Measurements from ENCODE around the gene ALS2. TPM values are rescaled to one million over a fixed set of nuclear protein-coding genes. Genes with fewer than 3 reads are reported as not detected.

ALS2 gene
- total RNA-seq, 1 experiment from 2014 or later, result 28.1 TPM

- no peak for ATAC-seq
- ChIA-PET POLR2A (no interaction called here), RAD21 (ENCODE audit: low non-redundant PET in 1 of 2, low total read pairs in 2 of 2, uncharacterized antibody in 2 of 2, unreplicated experiment in 2 of 2) (no interaction called here), CTCF (interaction anchor here (0.8 kb wide), 1 partner anchor 10 kb away, joined by 3 read pairs; no protein-coding TSS in a partner anchor)
- TF ChIP-seq CEBPB (IDR thresholded peaks at IDR 0.05; ENCODE audit: low read depth) (no peak), TCF7L2 (IDR thresholded peaks at IDR 0.05; ENCODE audit: borderline replicate concordance, extremely low read depth, insufficient read depth, insufficient read length) (no peak), CTCF (IDR thresholded peaks at IDR 0.05 in 2 of 3, conservative IDR thresholded peaks at IDR 0.05 in 1 of 3; ENCODE audit: borderline replicate concordance in 1 of 3, insufficient read depth in 1 of 3, low read depth in 2 of 3, low read length in 2 of 3) (no peak), MAX (IDR thresholded peaks at IDR 0.05) (no peak)
- BruUV-seq (replicated peaks), result no TSS peak
- Histone ChIP-seq H3K9me2 (ENCODE audit: insufficient read depth) (no peaks in the 10 kb centered on the region), H3K9ac (ENCODE audit: low read length) (no peak overlapping the region), H3K4me2 (ENCODE audit: low read length) (peak overlapping the region; percentile 52), H3K36me3 (ENCODE audit: control insufficient read depth in 1 of 2, insufficient read depth in 2 of 2, low read length in 2 of 2) (no peaks in the 10 kb centered on the region), H3K27ac (ENCODE audit: low read depth, low read length) (no peak overlapping the region), H4K20me1 (ENCODE audit: insufficient read depth) (no peaks in the 10 kb centered on the region), H2AFZ (ENCODE audit: low read depth, low read length, poor library complexity, severe bottlenecking) (peak overlapping the region; percentile 87), H3K4me3 (replicated peaks in 1 of 2; ENCODE audit: low read depth in 1 of 2, low read length in 2 of 2) (no peak overlapping the region), H3K79me2 (ENCODE audit: insufficient read depth, low read length) (no peaks in the 10 kb centered on the region), H3K4me1 (ENCODE audit: control insufficient read depth in 1 of 2, insufficient read depth in 2 of 2, low read length in 2 of 2) (peaks cover 0 to 20% of the 10 kb centered on the region in 2 experiments; a peak in 2 of 4 replicates), H3K9me3 (ENCODE audit: control insufficient read depth in 1 of 2, insufficient read depth in 1 of 2, low read depth in 1 of 2, low read length in 2 of 2) (no peaks in the 10 kb centered on the region), H3K27me3 (ENCODE audit: insufficient read depth, low read length) (no peaks in the 10 kb centered on the region)
- no peak for DNase-seq (ENCODE audit: low read depth, low spot score)
- intact Hi-C loops (cut with micrococcal nuclease), result loop anchor here (1.0 to 10.0 kb wide), 3 partner anchors 15 to 470 kb away; partner anchors contain the start of gene NOP58
Observed at GRCh38 chr2:201797175-201797840, 16.6 kb upstream of the ALS2 start.

GRCh38 chr2:201796478-201796865 lies 15.7 kb upstream of the ALS2 start:
- Histone ChIP-seq H3K4me3 (replicated peaks in 1 of 2; ENCODE audit: low read depth in 1 of 2, low read length in 2 of 2) (no peak overlapping the region), H3K4me1 (ENCODE audit: control insufficient read depth in 1 of 2, insufficient read depth in 2 of 2, low read length in 2 of 2) (peaks cover 0 to 20% of the 10 kb centered on the region in 2 experiments; a peak in 2 of 4 replicates), H4K20me1 (ENCODE audit: insufficient read depth) (no peaks in the 10 kb centered on the region), H3K9me3 (ENCODE audit: control insufficient read depth in 1 of 2, insufficient read depth in 1 of 2, low read depth in 1 of 2, low read length in 2 of 2) (no peaks in the 10 kb centered on the region), H3K36me3 (ENCODE audit: control insufficient read depth in 1 of 2, insufficient read depth in 2 of 2, low read length in 2 of 2) (no peaks in the 10 kb centered on the region), H3K9ac (ENCODE audit: low read length) (no peak overlapping the region), H3K27ac (ENCODE audit: low read depth, low read length) (no peak overlapping the region), H3K27me3 (ENCODE audit: insufficient read depth, low read length) (no peaks in the 10 kb centered on the region), H3K4me2 (ENCODE audit: low read length) (no peak overlapping the region), H3K9me2 (ENCODE audit: insufficient read depth) (no peaks in the 10 kb centered on the region), H2AFZ (ENCODE audit: low read depth, low read length, poor library complexity, severe bottlenecking) (peak overlapping the region; percentile 37), H3K79me2 (ENCODE audit: insufficient read depth, low read length) (no peaks in the 10 kb centered on the region)
- no peak for DNase-seq (ENCODE audit: low read depth, low spot score)
- CTCF ChIA-PET, result no interaction called here
- peak; percentile 28; the same call in 1 of the 2 replicates for ATAC-seq
- no TSS peak for BruUV-seq (replicated peaks)
- intact Hi-C loops (cut with micrococcal nuclease), result loop anchor here (1.0 to 10.0 kb wide), 4 partner anchors 64 to 471 kb away; partner anchors contain the start of gene NOP58
- RAD21 ChIA-PET (ENCODE audit: low non-redundant PET in 1 of 2, low total read pairs in 2 of 2, uncharacterized antibody in 2 of 2, unreplicated experiment in 2 of 2), result no interaction called here
- TF ChIP-seq TCF7L2 (IDR thresholded peaks at IDR 0.05; ENCODE audit: borderline replicate concordance, extremely low read depth, insufficient read depth, insufficient read length) (no peak), EGR1 (IDR thresholded peaks at IDR 0.05; ENCODE audit: low read depth) (no peak), REST (IDR thresholded peaks at IDR 0.05; ENCODE audit: low read depth) (no peak), SIN3A (IDR thresholded peaks at IDR 0.05; ENCODE audit: low read depth) (no peak), ATF3 (IDR thresholded peaks at IDR 0.05) (no peak), EZH2 (IDR thresholded peaks at IDR 0.05) (no peak), RAD21 (IDR thresholded peaks at IDR 0.05; ENCODE audit: low read depth) (no peak)
- POLR2A ChIA-PET, result no interaction called here
